GF-D8 (cell line): Measurements from ENCODE around the gene ABLIM1.

Experiments used
- DNase-seq: peaks from one replicate; lab custom pipeline; 2025; lab: John Stamatoyannopoulos, UW

Gene ABLIM1

GRCh38 chr10:114623661-114624294 lies 34.3 kb downstream of the ABLIM1 start:
- no peak for DNase-seq

GRCh38 chr10:114623155-114623554 lies 34.9 kb downstream of the ABLIM1 start:
- no peak for DNase-seq

- no peak for DNase-seq
Observed at GRCh38 chr10:114618722-114619121, 39.4 kb downstream of the ABLIM1 start.

GRCh38 chr10:114616516-114616915 lies 41.6 kb downstream of the ABLIM1 start:
- DNase-seq: no peak

- no peak for DNase-seq
Observed at GRCh38 chr10:114616103-114616502, 42.0 kb downstream of the ABLIM1 start.

GRCh38 chr10:114615600-114616007 lies 42.5 kb downstream of the ABLIM1 start:
- DNase-seq: no peak

GRCh38 chr10:114613237-114613979 lies 44.7 kb downstream of the ABLIM1 start:
- DNase-seq: no peak

GRCh38 chr10:114611617-114612016 lies 46.5 kb downstream of the ABLIM1 start:
- no peak for DNase-seq

- no peak for DNase-seq
Observed at GRCh38 chr10:114609518-114610426, 48.3 kb downstream of the ABLIM1 start.

- no peak for DNase-seq
Observed at GRCh38 chr10:114607358-114607998, 50.6 kb downstream of the ABLIM1 start.

GRCh38 chr10:114605155-114605797 lies 52.8 kb downstream of the ABLIM1 start:
- DNase-seq: no peak

- DNase-seq: no peak
Observed at GRCh38 chr10:114604357-114605130, 53.5 kb downstream of the ABLIM1 start.

GRCh38 chr10:114603948-114604347 lies 54.1 kb downstream of the ABLIM1 start:
- no peak for DNase-seq

GRCh38 chr10:114603303-114603702 lies 54.8 kb downstream of the ABLIM1 start:
- no peak for DNase-seq

GRCh38 chr10:114600057-114600456 lies 58.0 kb downstream of the ABLIM1 start:
- DNase-seq: no peak

GRCh38 chr10:114596793-114597192 lies 61.3 kb downstream of the ABLIM1 start:
- no peak for DNase-seq

GRCh38 chr10:114593816-114594468 lies 64.1 kb downstream of the ABLIM1 start:
- no peak for DNase-seq

GRCh38 chr10:114593240-114593792 lies 64.8 kb downstream of the ABLIM1 start:
- DNase-seq: no peak

- no peak for DNase-seq
Observed at GRCh38 chr10:114590993-114591392, 67.1 kb downstream of the ABLIM1 start.

GRCh38 chr10:114584419-114584818 lies 73.7 kb downstream of the ABLIM1 start:
- DNase-seq: no peak
